NCI-H2107 treated with DMSO at 0.1 percent for 48 hours (cell line): Measurements from ENCODE around the gene ZNF83.
A peak's percentile ranks its signal among the peaks of the same experiment; 100 is the strongest.
"Not testable (repeated sequence)": the region's sequence is repeated elsewhere in the genome, so short reads cannot be mapped to it uniquely, and the experiment has no call there.

ENCODE experiments used
- DNase-seq: peaks from one replicate; lab custom pipeline; 2025; ENCODE audit not compliant: unreplicated experiment; lab: John Stamatoyannopoulos, UW

ZNF83 gene

DNA sequence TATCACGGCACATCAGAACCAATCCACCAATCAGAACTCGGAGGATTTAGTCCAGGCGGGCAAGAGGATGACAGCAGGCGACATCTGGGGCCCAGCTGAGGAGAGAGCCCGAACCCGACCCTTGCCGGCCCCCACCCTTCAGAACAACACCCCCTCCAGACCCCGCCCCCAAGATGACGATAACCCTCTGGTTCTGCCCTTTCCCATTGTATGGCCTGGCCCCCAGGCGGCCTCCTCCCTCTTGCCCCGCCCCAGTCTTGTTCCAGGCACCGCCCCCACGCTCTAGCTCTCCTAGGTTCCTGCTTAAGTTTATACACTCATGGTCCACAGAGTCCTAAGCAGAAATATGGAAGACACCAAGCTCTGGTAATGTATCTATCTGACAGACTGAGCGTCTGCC is 2.8 kb upstream of the ZNF83 start:
- DNase-seq = no peak

DNA sequence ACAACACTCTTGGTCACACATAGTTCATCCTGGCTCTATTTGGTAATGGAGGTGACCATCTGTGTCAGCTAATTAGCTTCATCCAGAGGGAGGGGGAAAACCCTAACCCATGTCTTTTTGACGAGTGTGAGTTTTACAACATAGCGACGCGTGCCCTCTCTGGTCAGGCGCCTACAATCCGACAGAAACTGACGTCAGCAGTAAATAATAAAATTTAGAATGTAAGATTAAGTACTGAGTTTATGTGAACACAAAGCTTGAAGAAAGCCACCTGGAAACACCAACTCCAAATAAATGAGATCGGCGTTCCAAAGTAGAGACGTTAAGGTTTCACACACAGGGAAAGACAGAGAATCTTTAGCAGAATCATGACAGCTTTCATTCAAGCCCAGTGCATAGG is 1.8 kb upstream of the ZNF83 start:
- DNase-seq = no peak

DNA sequence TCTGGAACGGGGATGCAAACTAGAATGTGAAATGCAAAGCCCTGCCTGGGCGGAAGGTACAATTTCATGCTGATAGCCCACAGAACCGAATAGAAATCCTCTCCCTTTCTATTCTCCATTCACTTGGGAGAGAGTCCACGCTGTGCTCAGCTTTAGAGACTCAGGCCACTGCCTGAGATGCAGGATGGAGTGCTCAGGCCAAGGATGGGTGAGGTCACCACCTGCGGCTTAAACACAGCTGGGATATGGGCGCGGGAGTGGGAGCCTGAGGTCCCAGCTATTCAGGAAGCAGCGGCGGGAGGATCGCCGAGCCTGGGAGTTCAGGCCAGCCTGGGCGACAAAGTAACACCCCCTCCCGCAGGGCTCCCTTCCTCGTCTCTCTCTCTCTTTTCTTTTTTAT is 446 bp upstream of the ZNF83 start:
- DNase-seq = no peak

DNA sequence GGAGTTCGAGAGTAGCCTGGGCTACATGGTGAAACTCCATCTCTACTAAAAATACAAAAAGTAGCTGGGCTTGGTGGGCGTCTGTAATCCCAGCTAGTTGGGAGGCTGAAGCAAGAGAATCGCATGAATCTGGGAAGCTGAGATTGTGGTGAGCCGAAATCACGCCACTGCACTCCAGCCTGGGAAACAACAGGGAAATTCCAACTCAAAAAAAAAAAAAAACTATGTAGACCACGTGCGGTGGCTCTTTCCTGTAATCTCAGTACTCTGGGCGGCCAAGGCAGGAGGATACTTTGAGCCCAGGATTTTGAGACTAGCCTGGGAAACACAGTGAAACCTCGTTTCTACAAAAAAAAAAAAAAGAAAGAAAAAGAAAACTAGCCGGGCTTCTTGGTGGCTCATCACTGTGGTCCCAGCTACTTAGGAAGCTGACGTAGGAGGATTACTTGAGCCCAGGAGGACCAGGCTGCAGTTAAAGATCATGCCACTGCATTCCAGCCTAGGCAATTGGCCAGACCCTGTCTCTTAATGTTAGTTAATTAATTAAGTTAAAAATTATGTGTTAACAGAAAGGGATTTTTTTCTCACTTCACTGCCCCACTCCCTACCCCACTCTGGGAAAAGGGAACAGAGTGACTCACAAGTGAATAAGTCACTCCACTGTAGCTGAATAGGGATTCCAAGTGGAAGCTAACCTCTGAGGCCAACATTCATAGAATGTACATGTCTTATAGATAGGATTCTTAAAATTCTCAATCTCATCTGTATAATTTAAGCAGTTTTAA is 2.2 kb downstream of the ZNF83 start:
- DNase-seq = no peak

DNA sequence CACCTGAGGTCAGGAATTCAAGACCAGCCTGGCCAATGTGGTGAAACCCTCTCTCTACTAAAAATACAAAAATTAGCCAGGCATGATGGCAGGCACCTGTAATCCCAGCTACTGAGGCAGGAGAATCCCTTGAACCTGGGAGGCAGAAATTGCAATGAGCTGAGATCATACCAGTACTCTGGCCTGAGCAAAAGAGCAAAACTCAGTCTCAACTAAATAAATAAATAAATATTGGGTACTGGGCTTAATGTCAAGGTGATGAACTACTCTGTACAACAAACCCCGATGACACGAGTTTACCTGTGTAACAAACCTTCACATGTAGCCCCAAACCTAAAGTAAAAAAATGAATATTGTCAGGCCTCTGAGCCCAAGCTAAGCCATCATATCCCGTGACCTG is 10.7 kb downstream of the ZNF83 start:
- DNase-seq = not testable (repeated sequence)

DNA sequence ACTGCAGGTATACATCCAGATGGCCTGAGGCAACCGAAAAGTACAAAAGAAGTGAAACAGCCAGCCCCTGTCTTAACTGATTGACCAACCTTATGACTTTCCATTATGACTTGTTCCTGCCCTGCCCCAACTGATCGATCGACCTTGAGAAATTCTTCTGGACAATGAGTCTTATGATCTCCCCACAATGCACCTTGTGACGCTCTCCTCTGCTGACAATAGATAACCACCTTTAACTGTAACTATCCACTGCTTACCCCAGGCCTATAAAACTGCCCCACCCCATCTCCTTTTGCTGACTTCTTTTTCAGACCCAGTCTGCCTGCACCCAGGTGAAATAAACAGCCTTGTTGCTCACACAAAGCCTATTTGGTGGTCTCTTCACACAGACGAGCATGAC is 11.2 kb downstream of the ZNF83 start:
- no peak for DNase-seq

DNA sequence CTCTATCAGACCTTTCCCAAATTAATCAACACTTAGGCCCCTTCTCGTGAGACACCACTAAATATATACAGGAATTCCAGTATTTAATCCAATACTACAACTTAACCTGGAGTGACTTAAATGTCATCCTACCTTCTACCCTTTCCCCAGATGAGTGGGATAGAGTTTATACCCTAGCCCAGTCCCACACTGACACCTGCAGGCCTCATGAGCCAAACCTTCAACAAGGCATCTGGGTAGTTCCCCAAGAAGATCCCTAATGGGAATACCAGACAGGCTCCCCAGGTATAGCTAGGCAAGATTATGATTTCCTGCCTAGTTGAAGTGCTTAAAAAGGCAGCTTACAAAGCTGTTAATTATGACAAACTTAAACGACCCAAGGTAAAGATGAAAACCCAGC is 15.9 kb downstream of the ZNF83 start:
- DNase-seq = no peak

DNA sequence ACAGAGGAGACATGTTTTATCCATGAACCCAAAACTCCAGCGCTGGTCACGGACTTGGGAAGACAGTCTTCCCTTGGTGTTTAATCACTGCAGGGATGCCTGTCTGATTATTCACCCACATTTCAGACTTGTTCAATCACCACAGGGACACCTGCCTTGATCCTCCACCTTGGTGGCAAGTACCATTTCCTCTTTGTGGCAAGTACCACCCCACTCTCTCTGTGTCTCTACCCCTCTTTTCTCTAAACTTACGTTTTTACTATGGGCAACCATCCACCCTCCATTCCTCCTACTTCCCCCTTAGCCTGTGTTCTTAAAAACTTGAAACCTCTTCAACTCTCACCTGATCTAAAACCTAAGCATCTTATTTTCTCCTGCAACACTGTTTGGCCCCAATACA is 16.8 kb downstream of the ZNF83 start:
- DNase-seq = no peak

DNA sequence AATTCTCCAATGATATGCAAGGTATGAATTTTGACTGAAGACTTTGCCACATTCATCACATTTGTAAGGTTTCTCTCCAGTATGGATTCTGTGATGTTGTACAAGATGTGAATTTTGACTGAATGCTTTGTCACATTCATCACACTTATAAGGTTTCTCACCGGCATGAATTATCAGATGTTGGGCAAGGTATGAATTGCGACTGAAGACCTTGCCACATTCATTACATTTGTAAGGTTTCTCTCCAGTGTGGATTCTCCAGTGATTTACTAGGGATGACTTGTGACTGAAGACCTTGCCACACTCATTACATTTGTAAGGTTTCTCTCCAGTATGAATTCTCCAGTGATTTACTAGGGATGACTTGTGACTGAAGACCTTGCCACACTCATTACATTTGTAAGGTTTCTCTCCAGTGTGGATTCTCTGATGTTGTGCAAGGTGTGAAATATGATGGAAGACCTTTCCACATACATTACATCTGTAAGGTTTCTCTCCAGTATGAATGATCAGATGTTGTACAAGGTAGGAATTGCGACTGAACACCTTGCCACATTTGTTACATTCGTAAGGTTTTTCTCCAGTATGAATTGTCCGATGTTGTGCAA is 24.8 kb downstream of the ZNF83 start:
- no peak for DNase-seq

DNA sequence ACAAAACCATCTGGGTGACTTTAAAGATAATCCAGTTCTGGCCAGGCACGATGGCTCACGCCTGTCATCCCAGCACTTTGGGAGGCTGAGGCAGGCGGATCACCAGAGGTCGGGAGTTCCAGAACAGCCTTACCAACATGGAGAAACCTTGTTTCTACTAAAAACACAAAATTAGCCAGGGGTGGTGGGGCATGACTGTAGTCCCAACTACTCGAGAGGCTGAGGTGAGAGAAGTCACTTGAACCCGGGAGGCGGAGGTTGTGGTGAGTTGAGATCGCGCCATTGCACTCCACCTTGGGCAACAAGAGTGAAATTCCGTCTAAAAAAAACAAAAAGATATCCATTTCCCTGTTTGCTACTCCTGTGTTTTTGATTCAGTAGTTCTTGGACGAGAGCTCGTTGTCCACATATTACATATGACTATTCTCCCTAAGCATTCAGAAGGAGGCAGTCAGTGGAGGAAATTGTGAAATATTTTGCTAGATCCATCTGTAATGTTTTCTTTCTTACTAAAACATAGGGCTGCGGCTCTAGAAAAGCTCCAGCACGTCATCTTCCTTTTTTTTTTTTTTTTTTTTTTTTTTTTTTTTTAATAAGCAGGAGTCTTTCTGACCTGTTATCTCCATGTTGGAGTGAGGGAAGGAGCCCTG is 34.5 kb downstream of the ZNF83 start:
- DNase-seq = no peak

DNA sequence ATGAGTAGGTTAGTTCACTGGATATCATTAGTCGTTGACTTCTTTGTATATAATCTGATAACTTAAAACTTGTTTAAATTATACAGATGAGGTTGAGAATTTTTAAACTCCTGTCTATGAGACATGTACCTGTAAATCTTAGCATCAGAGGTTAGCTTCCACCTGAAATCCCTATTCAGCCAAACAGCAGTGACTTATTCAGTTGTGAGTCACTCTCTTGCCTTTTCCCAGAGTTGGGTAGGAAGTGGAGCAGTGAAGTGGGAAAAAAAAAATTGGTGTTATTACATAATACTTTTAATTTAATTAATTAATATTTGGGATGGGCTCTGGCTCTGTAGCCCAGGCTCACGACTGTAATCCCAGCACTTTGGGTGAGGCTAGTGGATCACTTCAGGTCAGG is 35.2 kb downstream of the ZNF83 start:
- no peak for DNase-seq

DNA sequence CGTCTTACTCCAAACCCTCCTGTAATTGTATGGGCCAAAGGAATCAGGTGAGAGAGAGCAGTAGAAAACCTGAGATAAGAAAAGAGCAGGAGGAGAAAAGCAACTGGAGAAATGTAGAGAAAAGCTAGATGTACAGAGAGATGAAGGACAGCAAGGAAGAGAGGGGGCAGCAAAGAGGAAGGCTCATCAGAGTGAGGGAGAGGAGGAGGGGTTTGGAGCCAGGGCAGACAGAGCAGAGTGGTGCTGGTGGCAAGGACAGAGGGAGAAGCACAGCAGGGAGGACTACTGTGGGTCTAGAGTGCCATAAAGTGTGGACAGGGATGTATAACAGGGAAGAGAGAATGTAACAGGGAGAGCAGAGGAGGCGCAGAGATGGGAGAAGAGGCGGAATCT is 36.2 kb downstream of the ZNF83 start:
- not testable (repeated sequence) for DNase-seq

DNA sequence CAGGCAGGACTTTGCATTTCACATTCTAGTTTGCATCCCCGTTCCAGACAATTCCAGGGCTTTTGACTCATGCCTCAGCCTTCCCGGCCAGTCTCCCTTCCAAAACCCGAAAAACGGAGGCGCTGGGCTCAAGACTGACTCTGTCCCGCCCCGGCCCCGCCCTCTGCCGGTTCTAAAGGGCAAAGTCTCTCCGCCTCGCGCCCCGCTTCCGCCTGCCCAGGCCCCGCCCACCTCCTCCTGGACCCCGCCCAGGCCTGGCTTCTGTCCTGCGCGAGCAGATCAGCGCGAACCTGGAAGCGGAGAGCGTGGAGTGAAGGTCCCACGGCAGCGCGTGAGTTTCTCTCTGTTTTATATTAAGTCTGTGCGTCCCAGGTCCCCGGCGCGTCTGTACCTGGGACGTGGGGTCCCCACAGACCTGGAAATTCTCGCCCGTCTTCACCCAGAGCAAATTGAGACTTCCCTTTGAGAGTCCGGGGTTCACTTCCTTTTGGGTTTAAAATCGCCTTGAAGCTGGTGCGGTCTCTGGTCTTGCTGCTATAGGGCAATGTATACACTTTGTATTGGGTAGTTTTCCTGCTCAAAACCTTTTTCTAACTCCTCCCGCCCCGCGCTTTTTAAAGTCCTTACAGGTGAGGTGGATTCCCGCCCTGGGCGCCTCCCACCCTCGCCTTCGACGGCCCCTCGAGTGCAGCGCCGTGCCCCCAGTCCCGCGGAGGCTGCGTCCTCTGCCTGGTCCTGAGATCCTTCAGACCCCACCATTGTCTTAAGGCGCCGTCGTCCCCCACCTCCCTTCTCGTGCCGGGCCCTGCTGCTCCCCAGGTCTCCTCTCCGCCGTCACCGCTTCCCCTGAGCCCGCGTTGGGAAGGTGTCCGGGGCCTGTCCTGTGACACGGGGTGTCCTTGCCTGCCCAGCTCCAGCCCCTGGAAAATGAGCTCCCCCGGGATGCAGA is 36.9 kb downstream of the ZNF83 start:
- peak; percentile 41 for DNase-seq

DNA sequence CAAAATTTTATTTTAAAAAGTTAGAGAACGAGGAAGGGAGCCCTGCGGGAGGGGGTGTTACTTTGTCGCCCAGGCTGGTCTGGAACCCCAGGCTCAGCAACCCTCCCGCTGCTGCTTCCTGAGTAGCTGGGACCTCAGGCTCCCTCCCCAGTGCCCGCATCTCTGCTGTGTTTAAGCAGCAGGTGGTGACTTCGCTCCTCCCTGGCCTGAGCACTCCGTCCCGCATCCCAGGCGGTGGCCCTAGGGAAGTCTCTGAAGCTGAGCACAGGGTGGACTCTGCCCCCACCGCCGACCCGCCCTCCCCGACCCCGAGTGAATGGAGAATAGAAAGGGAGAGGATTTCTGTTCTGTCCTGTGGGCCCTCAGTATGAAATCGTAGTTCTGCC is 37.5 kb downstream of the ZNF83 start:
- DNase-seq = no peak

DNA sequence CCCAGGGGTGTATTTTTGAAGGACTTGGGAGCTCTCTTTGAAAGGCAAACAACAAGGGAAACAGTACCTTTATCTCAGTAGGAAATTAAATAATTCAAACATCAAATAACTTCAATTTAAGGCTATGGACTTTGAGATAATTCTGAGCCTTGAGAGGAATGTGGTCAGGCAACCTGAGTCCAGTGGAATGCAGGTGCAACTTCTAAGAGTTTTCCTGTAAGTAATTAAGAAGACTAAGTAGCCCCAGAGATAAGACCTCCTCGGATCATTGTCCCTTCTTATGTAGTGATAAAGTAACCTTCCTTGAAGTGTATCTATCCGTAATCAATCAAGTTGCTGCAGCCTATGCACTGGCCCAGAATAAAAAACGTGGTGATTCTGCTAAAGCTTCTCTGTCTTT is 38.9 kb downstream of the ZNF83 start:
- no peak for DNase-seq

DNA sequence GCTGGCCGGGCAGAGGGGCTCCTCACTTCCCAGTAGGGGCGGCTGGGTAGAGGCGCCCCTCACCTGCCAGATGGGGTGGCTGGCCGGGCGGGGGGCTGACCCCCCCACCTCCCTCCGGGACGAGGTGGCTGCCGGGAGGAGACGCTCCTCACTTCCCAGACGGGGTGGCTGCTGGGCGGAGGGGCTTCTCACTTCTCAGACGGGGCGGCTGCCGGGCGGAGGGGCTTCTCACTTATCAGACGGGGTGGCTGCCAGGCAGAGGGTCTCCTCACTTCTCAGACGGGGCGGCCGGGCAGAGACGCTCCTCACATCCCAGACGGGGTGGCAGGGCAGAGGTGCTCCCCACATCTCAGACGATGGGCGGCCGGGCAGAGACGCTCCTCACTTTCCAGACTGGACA is 44.7 kb downstream of the ZNF83 start:
- not testable (repeated sequence) for DNase-seq

DNA sequence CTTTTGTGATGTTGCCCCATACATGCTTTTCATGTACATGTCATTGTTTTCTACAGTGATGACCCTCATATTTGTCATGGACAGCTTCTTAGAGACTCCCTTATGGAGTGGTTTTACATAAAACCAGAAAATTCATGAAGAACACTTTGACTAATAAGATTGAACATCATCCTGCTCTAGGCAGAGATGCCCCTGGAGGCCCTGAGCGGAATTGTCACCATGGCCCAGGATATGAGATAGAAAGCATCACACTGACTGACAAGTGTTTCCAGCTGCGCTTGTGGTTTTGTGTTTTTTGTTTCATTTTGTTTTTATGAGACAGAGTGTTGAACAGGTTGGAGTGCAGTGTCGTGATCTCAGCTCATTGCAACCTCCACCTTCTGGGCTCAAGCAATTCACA is 45.9 kb downstream of the ZNF83 start:
- no peak for DNase-seq

DNA sequence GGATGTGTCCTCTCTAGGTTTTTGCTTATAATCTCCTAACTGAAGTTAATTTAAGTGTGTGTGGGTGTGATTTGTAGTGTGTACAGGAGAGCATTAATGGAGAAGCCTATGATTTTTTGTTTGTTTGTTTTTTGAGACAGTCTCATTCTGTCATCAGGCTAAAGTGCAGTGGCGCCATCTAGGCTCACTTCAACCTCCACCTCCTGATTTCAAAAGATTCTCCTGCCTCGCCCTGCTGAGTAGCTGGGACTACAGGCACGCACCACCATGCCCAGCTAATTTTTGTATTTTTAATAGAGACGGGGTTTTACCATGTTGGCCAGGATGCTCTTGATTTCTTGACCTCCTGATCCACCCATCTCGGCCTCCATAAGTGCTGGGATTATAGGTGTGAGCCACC is 47.4 kb downstream of the ZNF83 start:
- no peak for DNase-seq

DNA sequence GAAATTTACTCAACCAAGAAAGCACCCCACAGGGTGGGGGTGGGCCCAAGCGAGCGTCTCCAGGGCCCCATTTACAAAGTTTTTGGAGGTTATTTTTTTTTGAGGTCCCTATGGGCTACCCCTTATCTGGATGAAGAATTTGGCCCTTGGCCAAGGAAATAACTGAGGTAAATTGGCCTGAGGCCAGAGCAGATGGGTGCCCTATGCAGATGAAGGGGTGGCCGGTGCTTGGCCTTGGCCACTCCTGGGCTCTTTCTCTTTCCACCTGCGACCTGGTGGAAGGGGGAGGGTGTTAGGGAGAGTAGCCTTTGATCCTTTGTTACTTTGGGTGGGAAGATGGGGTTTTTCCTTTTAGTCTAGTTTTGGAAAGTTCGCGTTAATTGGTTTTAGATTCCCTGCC is 52.6 kb downstream of the ZNF83 start:
- DNase-seq = no peak

DNA sequence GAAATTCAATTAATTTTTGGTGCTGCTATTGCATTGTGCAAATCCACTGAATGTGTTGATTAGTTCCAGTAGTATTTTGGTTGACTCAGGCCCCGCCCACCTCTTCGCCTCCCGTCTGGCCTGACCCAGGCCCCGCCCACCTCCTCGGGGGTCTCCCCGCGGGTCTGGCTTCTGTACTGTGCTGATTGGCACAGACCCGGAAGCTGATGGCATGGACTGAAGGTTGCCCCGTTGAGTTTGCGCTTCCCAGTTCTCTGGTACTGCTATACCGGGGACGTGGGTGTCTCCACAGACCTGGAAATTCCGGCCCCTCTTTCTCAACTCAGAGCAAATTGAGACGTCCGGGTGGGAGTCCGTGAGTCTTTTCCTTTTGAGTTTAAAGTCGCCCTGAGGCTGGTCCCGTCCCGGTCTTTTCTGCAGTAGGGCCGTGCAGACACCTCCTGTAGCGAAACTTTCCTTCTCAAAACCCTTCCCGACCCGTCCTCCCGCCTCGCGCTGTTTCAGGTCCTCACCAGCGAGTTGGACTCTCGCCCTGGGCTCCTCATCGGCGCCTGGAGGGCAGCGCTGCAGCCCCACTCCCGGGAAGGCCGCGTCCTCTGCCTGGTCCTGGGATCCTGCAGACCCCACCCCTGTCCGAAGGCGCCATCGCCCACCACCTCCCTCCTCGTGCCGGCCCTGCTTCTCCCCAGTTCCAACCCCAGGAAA is 53.3 kb downstream of the ZNF83 start:
- DNase-seq = no peak
